WTC11 (cell line): ENCODE data around the gene PROB1. TPM values are rescaled to one million over a fixed set of nuclear protein-coding genes. Genes with fewer than 3 reads are reported as not detected.

Experiments
- ATAC-seq: fragments of 200-7000 bp; cut with Tn5 transposase; 2 replicates; pipeline ENCODE4 v1.10.0; 2021; ENCODE audit warnings: mild to moderate bottlenecking, moderate library complexity
- CTCF ChIA-PET: fragments of 300-600 bp; sonication (Branson Sonifier 250); formaldehyde crosslinking; loops from one replicate; lab custom pipeline; 2021; ENCODE audit warnings: antibody characterized with exemption; lab: Charles Lee
- POLR2A ChIA-PET: fragments of 350-600 bp; sonication (Branson Sonifier 250); formaldehyde crosslinking; loops from one replicate; lab custom pipeline; 2021; ENCODE audit warnings: antibody characterized with exemption; lab: Charles Lee
- DNase-seq: peaks from one replicate; pipeline ENCODE4 v3.0.0; 2021; ENCODE audit warnings: low spot score
- H3K27ac Mint-ChIP-seq: 2 replicates; pipeline ENCODE4 v1.8.0; 2021; ENCODE audit warnings: mixed read lengths
- H3K27me3 Mint-ChIP-seq: 2 replicates; pipeline ENCODE4 v1.8.0; 2021; ENCODE audit warnings: low read depth, mild to moderate bottlenecking, moderate library complexity, mixed read lengths
- H3K36me3 Mint-ChIP-seq: 2 replicates; pipeline ENCODE4 v1.8.0; 2021; ENCODE audit warnings: mixed read lengths
- H3K4me1 Mint-ChIP-seq: 2 replicates; pipeline ENCODE4 v1.8.0; 2022; ENCODE audit warnings: mixed read lengths
- H3K4me3 Mint-ChIP-seq: 2 replicates; pipeline ENCODE4 v1.8.0; 2021; ENCODE audit warnings: mild to moderate bottlenecking, moderate library complexity, mixed read lengths
- H3K9me3 Mint-ChIP-seq: 2 replicates; pipeline ENCODE4 v1.8.0; 2021; ENCODE audit warnings: mixed read lengths
- CREM ChIP-seq: sonication (generic); formaldehyde crosslinking; IDR thresholded peaks from 2 replicates; pipeline ENCODE4 v1.8.1; 2022; ENCODE audit warnings: mild to moderate bottlenecking, missing genetic modification reagents, moderate library complexity
- FOXJ3 ChIP-seq: sonication (generic); formaldehyde crosslinking; IDR thresholded peaks from 2 replicates; pipeline ENCODE4 v1.9.0; 2021; ENCODE audit warnings: missing genetic modification reagents, mild to moderate bottlenecking, borderline replicate concordance
- FOXK1 ChIP-seq: sonication (generic); formaldehyde crosslinking; IDR thresholded peaks from 2 replicates; pipeline ENCODE4 v1.8.0; 2022; ENCODE audit warnings: mild to moderate bottlenecking, moderate library complexity, missing genetic modification reagents
- NFYB ChIP-seq: sonication (generic); formaldehyde crosslinking; conservative IDR thresholded peaks from 2 replicates; pipeline ENCODE4 v1.8.0; 2022; ENCODE audit warnings: low read depth, missing genetic modification reagents
- SP1 ChIP-seq: sonication (generic); formaldehyde crosslinking; conservative IDR thresholded peaks from 2 replicates; pipeline ENCODE4 v1.8.1; 2022; ENCODE audit warnings: missing genetic modification reagents
- ZNF317 ChIP-seq: sonication (generic); formaldehyde crosslinking; IDR thresholded peaks from 2 replicates; pipeline ENCODE4 v1.8.1; 2023; ENCODE audit warnings: low read depth, mild to moderate bottlenecking, moderate library complexity, missing genetic modification reagents, borderline replicate concordance
- total RNA-seq: library from RNA; stranded (reverse); gene quantifications from 3 replicates; pipeline ENCODE4 v1.2.3, GENCODE V29; 2021
- TF ChIP-seq, protein P1 (sequence below): sonication (generic); formaldehyde crosslinking; IDR thresholded peaks from 2 replicates; pipeline ENCODE4 v1.8.1; 2022; ENCODE audit warnings: low read depth, mild to moderate bottlenecking, moderate library complexity, missing genetic modification reagents, borderline replicate concordance
- TF ChIP-seq, protein P2 (sequence below): sonication (generic); formaldehyde crosslinking; IDR thresholded peaks from 2 replicates; pipeline ENCODE4 v1.8.1; 2023; ENCODE audit warnings: mild to moderate bottlenecking, moderate library complexity, missing genetic modification reagents
- TF ChIP-seq, protein P3 (sequence below): sonication (generic); formaldehyde crosslinking; IDR thresholded peaks from 2 replicates; pipeline ENCODE4 v1.8.0; 2022; ENCODE audit warnings: mild to moderate bottlenecking, missing genetic modification reagents
- TF ChIP-seq, protein P4 (sequence below): sonication (generic); formaldehyde crosslinking; IDR thresholded peaks from 2 replicates; pipeline ENCODE4 v1.8.0; 2023; ENCODE audit warnings: mild to moderate bottlenecking, missing genetic modification reagents
- TF ChIP-seq, protein P5 (sequence below): fragments of 250-450 bp; sonication (Bioruptor Pico); IDR thresholded peaks from 2 replicates; pipeline ENCODE4 v1.9.0; 2021; ENCODE audit warnings: mild to moderate bottlenecking
- TF ChIP-seq, protein P6 (sequence below): sonication (generic); formaldehyde crosslinking; IDR thresholded peaks from 2 replicates; pipeline ENCODE4 v1.8.0; 2022; ENCODE audit warnings: mild to moderate bottlenecking, missing genetic modification reagents
- TF ChIP-seq, protein P7 (sequence below): sonication (generic); formaldehyde crosslinking; IDR thresholded peaks from 2 replicates; pipeline ENCODE4 v1.8.1; 2023; ENCODE audit warnings: mild to moderate bottlenecking, missing genetic modification reagents, borderline replicate concordance
- TF ChIP-seq, protein P8 (sequence below): sonication (generic); formaldehyde crosslinking; IDR thresholded peaks from 2 replicates; pipeline ENCODE4 v1.8.1; 2022; ENCODE audit warnings: mild to moderate bottlenecking, missing genetic modification reagents, moderate library complexity, borderline replicate concordance
- TF ChIP-seq, protein P9 (sequence below): fragments of 250-450 bp; sonication (Bioruptor Pico); IDR thresholded peaks from 2 replicates; pipeline ENCODE4 v1.8.0; 2021; ENCODE audit warnings: mild to moderate bottlenecking
- TF ChIP-seq, protein P10 (sequence below): sonication (generic); formaldehyde crosslinking; IDR thresholded peaks from 2 replicates; pipeline ENCODE4 v1.8.0; 2022; ENCODE audit warnings: mild to moderate bottlenecking, missing genetic modification reagents

Gene PROB1
- total RNA-seq, 1 experiment from 2014 or later: 2.5 TPM

DNA sequence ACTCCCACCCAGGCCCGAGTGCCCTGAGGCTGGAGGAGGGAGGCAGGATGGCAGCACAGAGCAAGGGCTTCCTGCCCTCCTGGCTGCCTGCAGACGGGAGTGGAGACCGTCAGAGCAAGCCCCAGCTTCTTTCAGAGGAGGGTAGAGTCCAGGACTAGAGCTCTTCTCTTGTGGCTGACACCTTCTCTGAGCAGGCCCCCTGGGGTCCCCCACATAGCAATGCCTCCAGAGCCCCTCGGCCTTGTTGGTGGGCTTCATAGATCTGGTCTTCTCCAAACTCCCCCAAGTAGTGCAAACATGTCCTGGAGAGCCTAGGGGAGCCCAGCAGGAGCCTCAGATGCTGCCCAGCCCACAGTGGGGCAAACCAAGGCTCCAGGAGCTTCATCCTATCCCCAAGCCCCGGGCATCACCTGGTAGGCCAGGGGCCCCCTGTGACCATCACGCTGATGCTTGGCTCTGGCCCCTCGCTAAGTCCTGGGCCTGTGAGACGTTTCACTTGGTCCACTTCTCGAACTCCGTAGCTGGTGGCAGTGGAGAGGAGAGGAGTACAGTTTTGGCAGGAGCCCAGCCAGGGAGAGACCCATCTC lies 7.2 kb downstream of the PROB1 start:
- POLR2A ChIA-PET: interaction anchor here (0.5 to 1.7 kb wide), 4 partner anchors 10 to 916 kb away, joined by 3 to 7 read pairs (median 4); partner anchors contain the start of gene MATR3
- H3K36me3 Mint-ChIP-seq: no peaks in the 10 kb centered on the region
- DNase-seq: no peak
- no peak for ATAC-seq
- H3K9me3 Mint-ChIP-seq: no peaks in the 10 kb centered on the region
- CTCF ChIA-PET: interaction anchor here (1.6 to 1.9 kb wide), 3 partner anchors 15 to 46 kb away, joined by 3 to 11 read pairs (median 7); partner anchors contain the start of gene PAIP2
- peaks cover 24% of the 10 kb centered on the region for H3K4me1 Mint-ChIP-seq
- no peak for TF ChIP-seq FOXJ3 (CRISPR knock-in tag)
- TF ChIP-seq SP1: no peak
- TF ChIP-seq, protein P1, sequence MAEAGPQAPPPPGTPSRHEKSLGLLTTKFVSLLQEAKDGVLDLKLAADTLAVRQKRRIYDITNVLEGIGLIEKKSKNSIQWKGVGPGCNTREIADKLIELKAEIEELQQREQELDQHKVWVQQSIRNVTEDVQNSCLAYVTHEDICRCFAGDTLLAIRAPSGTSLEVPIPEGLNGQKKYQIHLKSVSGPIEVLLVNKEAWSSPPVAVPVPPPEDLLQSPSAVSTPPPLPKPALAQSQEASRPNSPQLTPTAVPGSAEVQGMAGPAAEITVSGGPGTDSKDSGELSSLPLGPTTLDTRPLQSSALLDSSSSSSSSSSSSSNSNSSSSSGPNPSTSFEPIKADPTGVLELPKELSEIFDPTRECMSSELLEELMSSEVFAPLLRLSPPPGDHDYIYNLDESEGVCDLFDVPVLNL (CRISPR knock-in tag): no peak
- TF ChIP-seq, protein P2, sequence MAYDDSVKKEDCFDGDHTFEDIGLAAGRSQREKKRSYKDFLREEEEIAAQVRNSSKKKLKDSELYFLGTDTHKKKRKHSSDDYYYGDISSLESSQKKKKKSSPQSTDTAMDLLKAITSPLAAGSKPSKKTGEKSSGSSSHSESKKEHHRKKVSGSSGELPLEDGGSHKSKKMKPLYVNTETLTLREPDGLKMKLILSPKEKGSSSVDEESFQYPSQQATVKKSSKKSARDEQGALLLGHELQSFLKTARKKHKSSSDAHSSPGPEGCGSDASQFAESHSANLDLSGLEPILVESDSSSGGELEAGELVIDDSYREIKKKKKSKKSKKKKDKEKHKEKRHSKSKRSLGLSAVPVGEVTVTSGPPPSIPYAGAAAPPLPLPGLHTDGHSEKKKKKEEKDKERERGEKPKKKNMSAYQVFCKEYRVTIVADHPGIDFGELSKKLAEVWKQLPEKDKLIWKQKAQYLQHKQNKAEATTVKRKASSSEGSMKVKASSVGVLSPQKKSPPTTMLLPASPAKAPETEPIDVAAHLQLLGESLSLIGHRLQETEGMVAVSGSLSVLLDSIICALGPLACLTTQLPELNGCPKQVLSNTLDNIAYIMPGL (CRISPR knock-in tag): no peak
- no peak for TF ChIP-seq CREM (CRISPR knock-in tag)
- TF ChIP-seq, protein P3, sequence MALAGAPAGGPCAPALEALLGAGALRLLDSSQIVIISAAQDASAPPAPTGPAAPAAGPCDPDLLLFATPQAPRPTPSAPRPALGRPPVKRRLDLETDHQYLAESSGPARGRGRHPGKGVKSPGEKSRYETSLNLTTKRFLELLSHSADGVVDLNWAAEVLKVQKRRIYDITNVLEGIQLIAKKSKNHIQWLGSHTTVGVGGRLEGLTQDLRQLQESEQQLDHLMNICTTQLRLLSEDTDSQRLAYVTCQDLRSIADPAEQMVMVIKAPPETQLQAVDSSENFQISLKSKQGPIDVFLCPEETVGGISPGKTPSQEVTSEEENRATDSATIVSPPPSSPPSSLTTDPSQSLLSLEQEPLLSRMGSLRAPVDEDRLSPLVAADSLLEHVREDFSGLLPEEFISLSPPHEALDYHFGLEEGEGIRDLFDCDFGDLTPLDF (CRISPR knock-in tag): no peak
- TF ChIP-seq, protein P4, sequence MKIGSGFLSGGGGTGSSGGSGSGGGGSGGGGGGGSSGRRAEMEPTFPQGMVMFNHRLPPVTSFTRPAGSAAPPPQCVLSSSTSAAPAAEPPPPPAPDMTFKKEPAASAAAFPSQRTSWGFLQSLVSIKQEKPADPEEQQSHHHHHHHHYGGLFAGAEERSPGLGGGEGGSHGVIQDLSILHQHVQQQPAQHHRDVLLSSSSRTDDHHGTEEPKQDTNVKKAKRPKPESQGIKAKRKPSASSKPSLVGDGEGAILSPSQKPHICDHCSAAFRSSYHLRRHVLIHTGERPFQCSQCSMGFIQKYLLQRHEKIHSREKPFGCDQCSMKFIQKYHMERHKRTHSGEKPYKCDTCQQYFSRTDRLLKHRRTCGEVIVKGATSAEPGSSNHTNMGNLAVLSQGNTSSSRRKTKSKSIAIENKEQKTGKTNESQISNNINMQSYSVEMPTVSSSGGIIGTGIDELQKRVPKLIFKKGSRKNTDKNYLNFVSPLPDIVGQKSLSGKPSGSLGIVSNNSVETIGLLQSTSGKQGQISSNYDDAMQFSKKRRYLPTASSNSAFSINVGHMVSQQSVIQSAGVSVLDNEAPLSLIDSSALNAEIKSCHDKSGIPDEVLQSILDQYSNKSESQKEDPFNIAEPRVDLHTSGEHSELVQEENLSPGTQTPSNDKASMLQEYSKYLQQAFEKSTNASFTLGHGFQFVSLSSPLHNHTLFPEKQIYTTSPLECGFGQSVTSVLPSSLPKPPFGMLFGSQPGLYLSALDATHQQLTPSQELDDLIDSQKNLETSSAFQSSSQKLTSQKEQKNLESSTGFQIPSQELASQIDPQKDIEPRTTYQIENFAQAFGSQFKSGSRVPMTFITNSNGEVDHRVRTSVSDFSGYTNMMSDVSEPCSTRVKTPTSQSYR (CRISPR knock-in tag): no peak
- TF ChIP-seq ZNF317 (CRISPR knock-in tag): no peak
- TF ChIP-seq, protein P5, sequence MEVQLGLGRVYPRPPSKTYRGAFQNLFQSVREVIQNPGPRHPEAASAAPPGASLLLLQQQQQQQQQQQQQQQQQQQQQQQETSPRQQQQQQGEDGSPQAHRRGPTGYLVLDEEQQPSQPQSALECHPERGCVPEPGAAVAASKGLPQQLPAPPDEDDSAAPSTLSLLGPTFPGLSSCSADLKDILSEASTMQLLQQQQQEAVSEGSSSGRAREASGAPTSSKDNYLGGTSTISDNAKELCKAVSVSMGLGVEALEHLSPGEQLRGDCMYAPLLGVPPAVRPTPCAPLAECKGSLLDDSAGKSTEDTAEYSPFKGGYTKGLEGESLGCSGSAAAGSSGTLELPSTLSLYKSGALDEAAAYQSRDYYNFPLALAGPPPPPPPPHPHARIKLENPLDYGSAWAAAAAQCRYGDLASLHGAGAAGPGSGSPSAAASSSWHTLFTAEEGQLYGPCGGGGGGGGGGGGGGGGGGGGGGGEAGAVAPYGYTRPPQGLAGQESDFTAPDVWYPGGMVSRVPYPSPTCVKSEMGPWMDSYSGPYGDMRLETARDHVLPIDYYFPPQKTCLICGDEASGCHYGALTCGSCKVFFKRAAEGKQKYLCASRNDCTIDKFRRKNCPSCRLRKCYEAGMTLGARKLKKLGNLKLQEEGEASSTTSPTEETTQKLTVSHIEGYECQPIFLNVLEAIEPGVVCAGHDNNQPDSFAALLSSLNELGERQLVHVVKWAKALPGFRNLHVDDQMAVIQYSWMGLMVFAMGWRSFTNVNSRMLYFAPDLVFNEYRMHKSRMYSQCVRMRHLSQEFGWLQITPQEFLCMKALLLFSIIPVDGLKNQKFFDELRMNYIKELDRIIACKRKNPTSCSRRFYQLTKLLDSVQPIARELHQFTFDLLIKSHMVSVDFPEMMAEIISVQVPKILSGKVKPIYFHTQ (CRISPR knock-in tag): no peak
- TF ChIP-seq, protein P6, sequence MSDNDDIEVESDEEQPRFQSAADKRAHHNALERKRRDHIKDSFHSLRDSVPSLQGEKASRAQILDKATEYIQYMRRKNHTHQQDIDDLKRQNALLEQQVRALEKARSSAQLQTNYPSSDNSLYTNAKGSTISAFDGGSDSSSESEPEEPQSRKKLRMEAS (CRISPR knock-in tag): no peak
- TF ChIP-seq, protein P7, sequence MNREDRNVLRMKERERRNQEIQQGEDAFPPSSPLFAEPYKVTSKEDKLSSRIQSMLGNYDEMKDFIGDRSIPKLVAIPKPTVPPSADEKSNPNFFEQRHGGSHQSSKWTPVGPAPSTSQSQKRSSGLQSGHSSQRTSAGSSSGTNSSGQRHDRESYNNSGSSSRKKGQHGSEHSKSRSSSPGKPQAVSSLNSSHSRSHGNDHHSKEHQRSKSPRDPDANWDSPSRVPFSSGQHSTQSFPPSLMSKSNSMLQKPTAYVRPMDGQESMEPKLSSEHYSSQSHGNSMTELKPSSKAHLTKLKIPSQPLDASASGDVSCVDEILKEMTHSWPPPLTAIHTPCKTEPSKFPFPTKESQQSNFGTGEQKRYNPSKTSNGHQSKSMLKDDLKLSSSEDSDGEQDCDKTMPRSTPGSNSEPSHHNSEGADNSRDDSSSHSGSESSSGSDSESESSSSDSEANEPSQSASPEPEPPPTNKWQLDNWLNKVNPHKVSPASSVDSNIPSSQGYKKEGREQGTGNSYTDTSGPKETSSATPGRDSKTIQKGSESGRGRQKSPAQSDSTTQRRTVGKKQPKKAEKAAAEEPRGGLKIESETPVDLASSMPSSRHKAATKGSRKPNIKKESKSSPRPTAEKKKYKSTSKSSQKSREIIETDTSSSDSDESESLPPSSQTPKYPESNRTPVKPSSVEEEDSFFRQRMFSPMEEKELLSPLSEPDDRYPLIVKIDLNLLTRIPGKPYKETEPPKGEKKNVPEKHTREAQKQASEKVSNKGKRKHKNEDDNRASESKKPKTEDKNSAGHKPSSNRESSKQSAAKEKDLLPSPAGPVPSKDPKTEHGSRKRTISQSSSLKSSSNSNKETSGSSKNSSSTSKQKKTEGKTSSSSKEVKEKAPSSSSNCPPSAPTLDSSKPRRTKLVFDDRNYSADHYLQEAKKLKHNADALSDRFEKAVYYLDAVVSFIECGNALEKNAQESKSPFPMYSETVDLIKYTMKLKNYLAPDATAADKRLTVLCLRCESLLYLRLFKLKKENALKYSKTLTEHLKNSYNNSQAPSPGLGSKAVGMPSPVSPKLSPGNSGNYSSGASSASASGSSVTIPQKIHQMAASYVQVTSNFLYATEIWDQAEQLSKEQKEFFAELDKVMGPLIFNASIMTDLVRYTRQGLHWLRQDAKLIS (CRISPR knock-in tag): no peak
- TF ChIP-seq, protein P8, sequence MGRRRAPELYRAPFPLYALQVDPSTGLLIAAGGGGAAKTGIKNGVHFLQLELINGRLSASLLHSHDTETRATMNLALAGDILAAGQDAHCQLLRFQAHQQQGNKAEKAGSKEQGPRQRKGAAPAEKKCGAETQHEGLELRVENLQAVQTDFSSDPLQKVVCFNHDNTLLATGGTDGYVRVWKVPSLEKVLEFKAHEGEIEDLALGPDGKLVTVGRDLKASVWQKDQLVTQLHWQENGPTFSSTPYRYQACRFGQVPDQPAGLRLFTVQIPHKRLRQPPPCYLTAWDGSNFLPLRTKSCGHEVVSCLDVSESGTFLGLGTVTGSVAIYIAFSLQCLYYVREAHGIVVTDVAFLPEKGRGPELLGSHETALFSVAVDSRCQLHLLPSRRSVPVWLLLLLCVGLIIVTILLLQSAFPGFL (CRISPR knock-in tag): no peak
- TF ChIP-seq, protein P9, sequence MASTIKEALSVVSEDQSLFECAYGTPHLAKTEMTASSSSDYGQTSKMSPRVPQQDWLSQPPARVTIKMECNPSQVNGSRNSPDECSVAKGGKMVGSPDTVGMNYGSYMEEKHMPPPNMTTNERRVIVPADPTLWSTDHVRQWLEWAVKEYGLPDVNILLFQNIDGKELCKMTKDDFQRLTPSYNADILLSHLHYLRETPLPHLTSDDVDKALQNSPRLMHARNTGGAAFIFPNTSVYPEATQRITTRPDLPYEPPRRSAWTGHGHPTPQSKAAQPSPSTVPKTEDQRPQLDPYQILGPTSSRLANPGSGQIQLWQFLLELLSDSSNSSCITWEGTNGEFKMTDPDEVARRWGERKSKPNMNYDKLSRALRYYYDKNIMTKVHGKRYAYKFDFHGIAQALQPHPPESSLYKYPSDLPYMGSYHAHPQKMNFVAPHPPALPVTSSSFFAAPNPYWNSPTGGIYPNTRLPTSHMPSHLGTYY (CRISPR knock-in tag): no peak
- no peak for TF ChIP-seq NFYB
- no peak for TF ChIP-seq FOXK1
- TF ChIP-seq, protein P10, sequence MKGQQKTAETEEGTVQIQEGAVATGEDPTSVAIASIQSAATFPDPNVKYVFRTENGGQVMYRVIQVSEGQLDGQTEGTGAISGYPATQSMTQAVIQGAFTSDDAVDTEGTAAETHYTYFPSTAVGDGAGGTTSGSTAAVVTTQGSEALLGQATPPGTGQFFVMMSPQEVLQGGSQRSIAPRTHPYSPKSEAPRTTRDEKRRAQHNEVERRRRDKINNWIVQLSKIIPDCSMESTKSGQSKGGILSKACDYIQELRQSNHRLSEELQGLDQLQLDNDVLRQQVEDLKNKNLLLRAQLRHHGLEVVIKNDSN (CRISPR knock-in tag): no peak
- 0 out of 2 replicates have a peak overlapping the region, but pooled peaks have one; percentile 31 for H3K4me3 Mint-ChIP-seq
- peak overlapping the region; percentile 48; the same call in 1 of the 2 replicates for H3K27ac Mint-ChIP-seq
- H3K27me3 Mint-ChIP-seq: peaks cover 15% of the 10 kb centered on the region
